ENCODE data around the gene FHAD1.

GRCh38 chr1:15218287-15219279 lies 28.4 kb upstream of the FHAD1 start:
- TF ChIP-seq POLR2A (IDR thresholded peaks at IDR 0.05) = no peak
- TF ChIP-seq CTCF (IDR thresholded peaks at IDR 0.05) = no peak
- TF ChIP-seq POLR2AphosphoS5 (IDR thresholded peaks at IDR 0.05) = no peak
- TF ChIP-seq EP300 (IDR thresholded peaks at IDR 0.05) = no peak
